H54 (cell line): ENCODE results near the gene FOXQ1.
A peak's percentile ranks its signal among the peaks of the same experiment; 100 is the strongest.

ENCODE experiments used
- DNase-seq: peaks from one replicate; pipeline ENCODE4 v3.0.0; 2011; ENCODE audit warnings: low spot score, mixed read lengths; ENCODE audit not compliant: insufficient read length
- FAIRE-seq: peaks from 3 replicates; lab custom pipeline; 2011; peaks lifted over from hg19 to GRCh38; lab: Jason Lieb, UNC
- POLR2A ChIP-seq: IDR thresholded peaks from 2 replicates; pipeline ENCODE4 v1.6.1; 2011; ENCODE audit warnings: low read depth, mild to moderate bottlenecking, low read length

Gene FOXQ1

GRCh38 chr6:1279065-1279464 lies 32.8 kb upstream of the FOXQ1 start:
- no peak for FAIRE-seq
- TF ChIP-seq POLR2A, result no peak
- no peak for DNase-seq

GRCh38 chr6:1280666-1281300 lies 31.1 kb upstream of the FOXQ1 start:
- TF ChIP-seq POLR2A, result no peak
- no peak for FAIRE-seq
- DNase-seq, result no peak

- FAIRE-seq, result no peak
- DNase-seq, result no peak
- TF ChIP-seq POLR2A, result no peak
Measured at GRCh38 chr6:1281746-1282145, 30.2 kb upstream of the FOXQ1 start.

- no peak for DNase-seq
- TF ChIP-seq POLR2A, result no peak
- no peak for FAIRE-seq
Measured at GRCh38 chr6:1283501-1283900, 28.4 kb upstream of the FOXQ1 start.

GRCh38 chr6:1285556-1285955 lies 26.3 kb upstream of the FOXQ1 start:
- no peak for TF ChIP-seq POLR2A
- DNase-seq (no peak), FAIRE-seq (no peak)

GRCh38 chr6:1285956-1286355 lies 25.9 kb upstream of the FOXQ1 start:
- no peak for TF ChIP-seq POLR2A
- FAIRE-seq, result peak; percentile 79
- peak; percentile 51 for DNase-seq

- peak; percentile 62 for FAIRE-seq
- no peak for TF ChIP-seq POLR2A
- DNase-seq, result peak; percentile 28
Measured at GRCh38 chr6:1287103-1287591, 24.8 kb upstream of the FOXQ1 start.

- FAIRE-seq (no peak), DNase-seq (no peak)
- TF ChIP-seq POLR2A, result no peak
Measured at GRCh38 chr6:1290086-1290485, 21.8 kb upstream of the FOXQ1 start.

GRCh38 chr6:1290805-1291204 lies 21.1 kb upstream of the FOXQ1 start:
- DNase-seq, result no peak
- no peak for TF ChIP-seq POLR2A
- no peak for FAIRE-seq

GRCh38 chr6:1291381-1291780 lies 20.5 kb upstream of the FOXQ1 start:
- FAIRE-seq, result no peak

GRCh38 chr6:1295420-1295819 lies 16.5 kb upstream of the FOXQ1 start:
- FAIRE-seq (no peak), DNase-seq (no peak)
- no peak for TF ChIP-seq POLR2A

More at GRCh38 chr6:1291381-1291780, 20.5 kb upstream of the FOXQ1 start:
- TF ChIP-seq POLR2A, result no peak
- no peak for DNase-seq

GRCh38 chr6:1296079-1296478 lies 15.8 kb upstream of the FOXQ1 start:
- no peak for DNase-seq
- no peak for FAIRE-seq
- no peak for TF ChIP-seq POLR2A

- no peak for TF ChIP-seq POLR2A
- DNase-seq (no peak), FAIRE-seq (no peak)
Measured at GRCh38 chr6:1296542-1296941, 15.4 kb upstream of the FOXQ1 start.

GRCh38 chr6:1297746-1298145 lies 14.2 kb upstream of the FOXQ1 start:
- FAIRE-seq, result no peak
- no peak for TF ChIP-seq POLR2A
- no peak for DNase-seq

GRCh38 chr6:1298768-1299167 lies 13.1 kb upstream of the FOXQ1 start:
- TF ChIP-seq POLR2A, result no peak
- FAIRE-seq (no peak), DNase-seq (no peak)
